Activated CD8-positive, alpha-beta memory T cell treated with anti-CD3 and anti-CD28 coated beads for 48 hours (primary cell): ENCODE results near the gene TLDC2.
"Not testable (repeated sequence)": the region's sequence is repeated elsewhere in the genome, so short reads cannot be mapped to it uniquely, and the experiment has no call there.

Source experiments
- DNase-seq, 3 experiments: peaks; one replicate each; pipeline ENCODE4 v3.0.0-alpha.2; 2020; ENCODE audit warnings: low read depth in 2 of 3, low spot score in 2 of 3

Gene TLDC2

DNA sequence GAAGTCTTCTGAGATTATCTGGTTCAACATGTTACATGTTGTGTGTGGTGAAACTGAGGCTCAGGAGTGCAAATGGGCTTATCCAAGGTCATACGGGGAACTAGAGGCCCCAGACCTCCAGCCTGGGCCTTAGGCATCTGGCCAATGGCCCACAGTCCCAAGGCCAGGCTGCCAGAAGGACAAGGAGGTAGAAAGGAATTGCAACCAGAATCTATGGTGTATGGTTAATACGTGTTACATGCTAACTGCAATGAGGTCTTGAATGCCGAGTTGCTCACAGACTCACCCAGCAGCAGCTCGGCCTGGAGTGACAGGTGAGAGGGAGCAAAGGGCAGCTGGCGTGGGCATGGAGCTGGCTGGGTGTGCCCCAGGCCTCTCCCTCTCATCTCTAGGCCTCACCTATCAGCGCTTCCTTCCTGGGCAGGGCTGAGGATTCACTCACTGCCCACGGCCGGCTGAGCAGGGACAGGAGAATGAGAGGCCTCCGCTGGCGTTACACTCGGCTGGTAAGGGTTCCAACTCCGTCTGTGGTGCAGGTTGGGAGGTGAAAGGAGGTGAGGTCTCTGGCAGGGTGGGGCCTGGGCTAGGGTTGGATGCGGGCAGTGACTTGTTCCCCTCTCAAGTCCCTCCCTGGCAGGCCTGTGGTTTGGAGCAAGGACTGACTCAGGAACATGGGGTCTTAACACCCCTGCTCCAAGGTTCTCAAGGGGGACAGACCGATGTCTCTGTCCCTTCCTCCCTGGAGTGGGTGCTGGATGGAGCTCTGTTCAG, at the start of gene TLDC2:
Gene TLDC2, plus strand, starts transcription at position 437 of the 771 bp plus-strand sequence. Its CDS starts 37 bp downstream, at position 474.
- DNase-seq = no peak

DNA sequence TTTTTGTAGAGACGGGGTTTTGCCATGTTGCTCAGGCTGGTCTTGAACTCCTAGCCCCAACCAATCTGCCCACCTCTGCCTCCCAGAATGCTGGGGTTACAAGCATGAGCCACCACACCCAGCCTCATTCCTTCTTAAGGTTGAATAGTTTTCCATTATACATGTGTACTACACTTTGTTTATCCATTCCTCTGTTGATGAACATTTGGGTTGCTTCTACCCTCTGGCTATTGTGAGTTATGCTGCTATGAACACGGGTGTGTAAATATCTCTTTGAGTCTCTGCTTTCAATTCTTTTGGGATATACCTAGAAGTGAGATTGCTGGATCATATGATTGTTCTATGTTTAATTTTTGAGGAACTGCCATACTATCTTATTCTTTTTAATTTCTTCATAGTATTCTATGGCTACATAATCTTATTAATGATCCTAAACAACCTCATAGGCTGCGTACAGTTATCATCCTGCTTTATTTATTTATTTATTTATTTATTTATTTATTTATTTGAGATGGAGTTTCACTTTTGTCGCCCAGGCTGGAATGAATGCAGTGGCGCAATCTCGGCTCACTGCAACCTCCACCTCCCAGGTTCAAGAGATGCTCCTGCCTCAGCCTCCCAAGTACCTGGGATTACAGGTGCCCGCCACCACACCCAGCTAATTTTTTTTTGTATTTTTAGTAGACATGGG, 49.2 kb upstream of the TLDC2 start:
- DNase-seq = no peak

DNA sequence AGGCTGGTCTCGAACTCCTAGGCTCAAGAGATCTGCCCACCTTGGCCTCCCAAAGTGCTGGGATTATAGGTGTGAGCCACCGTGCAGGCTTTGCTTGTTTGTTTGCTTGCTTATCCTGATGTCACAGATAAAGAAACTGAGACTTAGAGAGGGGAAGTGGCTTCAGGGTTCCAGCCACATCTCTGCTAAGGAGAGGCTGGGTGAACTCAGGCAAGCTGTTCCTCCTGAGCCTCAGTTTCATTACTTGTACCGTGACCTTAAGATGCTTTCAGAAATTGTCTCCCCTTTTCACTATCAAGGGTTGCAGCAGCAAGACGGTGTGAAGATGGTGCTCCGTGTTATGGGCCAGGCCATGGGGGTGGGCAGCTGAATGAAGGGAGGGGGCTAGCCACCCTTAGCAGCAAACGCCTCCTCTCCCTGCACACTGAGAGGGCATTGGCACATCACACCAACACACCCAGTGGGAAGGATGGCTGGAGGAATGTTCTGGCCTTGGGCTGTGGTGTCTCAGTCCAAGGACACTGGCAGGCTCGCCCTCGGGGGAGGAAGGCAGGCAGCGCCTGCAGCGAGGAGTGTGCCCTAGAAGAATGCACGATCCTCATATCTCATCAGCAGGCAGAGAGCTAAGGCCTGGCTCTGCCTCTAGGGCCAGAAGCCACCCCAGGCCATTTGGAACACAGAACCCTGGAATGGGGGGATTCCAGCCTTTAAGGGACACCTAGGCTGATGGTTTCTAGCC, 48.2 kb upstream of the TLDC2 start:
- DNase-seq = no peak

DNA sequence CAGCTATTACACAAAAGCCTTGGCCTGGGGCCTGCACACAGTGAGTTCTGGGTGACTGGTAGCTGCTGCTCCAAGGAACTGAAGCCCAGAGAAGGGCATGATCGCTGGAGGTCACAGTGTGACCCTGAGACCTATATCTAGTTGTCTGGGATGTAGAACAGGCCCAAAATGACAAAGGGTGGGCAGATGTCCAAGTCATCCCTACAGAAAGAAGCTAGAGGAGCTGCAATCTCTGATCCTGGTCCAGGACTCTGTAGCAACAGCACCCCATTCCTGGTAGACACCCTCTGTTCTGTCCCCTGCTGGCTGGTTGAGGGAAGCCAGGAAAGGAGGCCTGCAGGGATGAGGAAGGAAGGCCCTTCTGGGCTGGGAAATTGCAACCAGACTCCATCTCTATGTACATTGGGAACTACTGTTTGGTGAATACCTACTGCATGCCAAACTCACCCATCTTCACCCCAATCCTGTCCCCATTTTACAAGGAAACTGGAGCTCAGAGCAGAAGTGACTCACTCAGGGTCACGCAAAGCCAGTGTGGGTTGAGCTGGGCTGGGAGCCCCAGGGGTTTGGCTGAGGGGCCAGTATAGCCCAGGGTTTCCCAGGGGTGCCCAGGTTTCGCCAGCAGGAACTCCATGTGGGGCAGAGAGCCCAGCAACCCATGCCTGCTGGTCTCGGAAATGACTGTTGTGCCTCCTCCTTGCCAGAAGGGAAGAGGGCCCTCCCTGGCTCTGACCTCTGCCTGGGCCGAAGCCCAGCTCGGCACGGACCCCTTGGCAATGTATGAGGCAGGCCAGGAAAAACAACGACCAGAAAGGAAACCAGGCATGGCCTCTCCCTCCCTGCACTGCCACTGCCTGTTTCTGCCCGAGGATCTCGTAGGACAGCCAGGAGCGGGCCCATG, 44.9 kb upstream of the TLDC2 start:
- DNase-seq = no peak

DNA sequence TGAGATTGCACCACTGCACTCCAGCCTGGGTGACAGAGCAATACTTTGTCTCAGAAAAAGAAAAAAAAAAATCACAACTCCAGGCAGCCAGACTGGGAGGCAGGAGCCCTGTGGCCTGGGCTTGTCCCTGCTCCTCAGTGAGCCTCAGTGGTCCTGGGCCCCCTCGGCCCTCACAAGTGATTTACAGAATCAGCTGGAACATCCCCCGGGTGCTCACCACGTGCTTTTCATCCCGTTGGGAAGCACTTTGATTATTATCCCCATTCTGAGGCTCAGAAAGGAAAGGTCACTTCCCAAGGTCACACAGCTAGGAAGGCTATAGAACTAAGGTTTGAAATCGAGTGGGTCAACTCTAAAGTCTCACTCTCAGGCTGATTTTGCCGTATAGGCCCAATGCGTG, 43.1 kb upstream of the TLDC2 start:
- DNase-seq = no peak

DNA sequence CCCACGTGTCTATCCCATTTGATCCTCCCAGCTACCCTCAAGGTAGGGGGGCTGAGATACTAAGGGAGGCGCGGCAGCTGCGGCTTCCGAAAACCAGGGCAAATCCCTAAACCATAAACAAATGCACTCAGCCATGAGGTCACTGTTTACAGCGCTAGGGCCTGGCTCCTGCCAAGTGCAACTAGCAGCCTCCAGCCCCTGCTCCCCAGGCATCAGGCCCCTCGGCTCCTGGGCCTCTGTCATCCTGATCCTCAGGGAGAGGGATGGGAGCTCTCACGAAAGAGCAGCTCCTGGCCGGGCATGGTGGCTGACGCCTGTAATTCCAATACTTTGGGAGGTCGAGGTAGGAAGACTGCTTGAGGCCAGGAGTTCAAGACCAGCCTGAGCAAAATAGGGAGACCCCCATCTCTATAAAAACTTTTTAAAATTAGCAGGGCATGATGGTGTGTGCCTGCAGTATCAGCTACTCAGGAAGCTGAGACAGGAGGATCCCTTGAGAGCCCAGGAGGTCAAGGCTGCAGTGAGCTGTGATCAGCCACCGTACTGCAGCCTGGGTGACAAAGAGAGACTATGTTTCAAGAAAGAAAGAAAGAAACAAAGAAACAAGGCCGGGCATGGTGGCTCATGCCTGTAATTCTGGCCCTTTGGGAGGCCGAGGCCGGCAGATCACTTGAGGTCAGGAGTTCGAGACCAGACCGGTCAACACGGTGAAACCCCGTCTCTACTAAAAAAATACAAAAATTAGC, 42.5 kb upstream of the TLDC2 start:
- DNase-seq = no peak

DNA sequence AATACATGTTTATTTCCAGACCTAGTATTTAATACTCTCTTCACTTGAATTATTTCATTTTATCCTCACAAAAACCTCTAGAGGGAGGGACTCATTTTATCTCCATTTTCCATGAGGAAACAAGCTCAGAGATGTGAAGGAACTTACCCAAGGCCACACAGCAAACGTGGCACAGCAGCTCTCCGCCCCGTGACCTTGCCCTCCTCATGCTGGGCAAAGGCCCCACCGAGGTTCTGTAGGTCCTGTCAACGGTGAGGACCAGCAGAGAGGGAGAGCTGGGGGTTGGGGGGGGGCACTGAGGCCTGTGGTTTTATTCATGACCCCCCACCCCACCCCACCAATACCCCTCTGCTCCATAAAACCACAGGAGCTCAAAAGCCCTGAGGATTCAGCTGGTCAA, 40.9 kb upstream of the TLDC2 start:
- no peak for DNase-seq

DNA sequence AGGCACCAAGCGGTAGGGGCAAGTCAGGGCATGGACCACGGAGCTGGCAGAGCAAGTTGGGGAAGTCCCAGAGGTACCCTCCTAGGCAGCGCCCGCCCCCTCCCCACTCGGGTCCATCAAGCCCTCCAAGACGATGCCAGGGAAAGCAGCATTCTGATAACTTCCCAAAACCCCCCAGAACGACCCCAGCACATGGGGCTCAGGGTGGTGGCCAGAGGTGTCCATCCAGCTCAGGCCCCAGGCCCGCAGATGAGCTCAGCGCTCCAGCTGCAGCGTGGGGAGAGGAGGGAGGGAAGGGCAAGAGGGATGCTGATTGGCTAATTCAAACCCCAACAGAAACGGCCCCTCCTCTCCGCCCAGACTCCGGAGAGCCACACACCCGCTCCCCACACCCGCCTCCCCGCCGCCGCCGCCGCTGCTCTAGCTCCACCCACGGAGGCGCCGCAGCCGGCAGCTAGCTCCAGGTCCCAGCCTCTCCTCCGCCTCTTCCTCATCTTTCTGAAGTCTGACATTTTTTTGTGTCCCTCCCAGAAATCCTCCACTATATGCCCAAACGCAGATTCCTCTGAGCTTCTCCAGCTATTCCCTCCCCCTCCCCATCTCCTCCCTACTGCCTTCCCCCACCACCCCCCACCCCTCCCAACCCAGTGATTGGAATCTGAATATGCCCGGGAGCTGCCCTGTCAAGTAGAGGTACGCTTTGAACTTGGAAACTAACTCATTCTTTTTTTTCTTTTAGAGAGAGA, 40.3 kb upstream of the TLDC2 start:
- peak; percentile 62 to 67 (median 64) for DNase-seq

DNA sequence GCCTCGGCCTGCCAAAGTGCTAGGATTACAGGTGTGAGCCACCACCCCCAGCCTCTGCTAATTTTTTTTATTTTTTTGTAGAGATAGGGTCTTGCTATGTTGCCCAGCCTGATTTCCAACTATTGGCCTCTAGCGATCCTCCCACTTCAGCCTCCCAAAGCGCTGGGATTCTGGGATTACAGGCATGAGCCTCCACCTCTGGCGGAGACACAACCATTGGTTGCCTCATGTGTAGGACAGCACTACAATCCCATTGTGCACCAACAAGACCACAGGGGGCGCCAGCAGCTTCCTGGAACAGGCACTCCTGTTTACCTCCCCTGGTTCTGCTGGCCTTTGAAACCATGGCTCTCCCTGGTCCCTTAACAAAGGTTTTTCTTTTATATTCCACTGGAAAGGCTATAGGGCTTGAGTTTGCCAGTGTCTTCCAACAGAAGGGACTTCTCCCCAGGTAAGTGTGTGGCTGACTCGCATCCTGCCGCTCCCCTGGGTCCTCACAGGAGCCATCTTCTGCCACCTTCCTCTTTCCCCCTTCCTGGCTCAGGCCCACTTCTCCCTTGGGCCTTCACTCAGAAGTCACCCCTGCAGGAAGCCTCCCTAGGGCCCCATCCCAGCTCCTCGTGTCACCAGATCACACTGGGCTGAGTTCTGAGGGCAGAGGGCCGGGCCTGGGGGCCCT, 39.2 kb upstream of the TLDC2 start:
- peak in 1 of 3 experiments; percentile 41 for DNase-seq

DNA sequence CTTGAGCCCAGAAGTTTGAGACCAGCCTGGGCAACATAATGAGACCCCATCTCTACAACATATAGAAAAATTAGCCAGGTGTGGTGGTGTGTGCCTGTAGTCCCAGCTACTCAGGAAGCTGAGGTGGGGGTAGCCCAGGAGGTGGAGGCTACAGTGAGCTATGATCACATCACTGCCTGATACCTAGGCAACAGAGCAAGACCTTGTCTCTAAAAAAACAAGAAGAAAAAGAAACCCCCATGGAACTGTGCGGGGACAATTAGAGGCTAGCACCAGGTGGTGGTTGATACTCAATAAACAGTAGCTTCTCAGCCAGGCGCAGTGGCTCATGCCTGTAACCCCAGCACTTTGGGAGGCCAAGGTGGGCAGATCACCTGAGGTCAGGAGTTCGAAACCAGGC, 37.6 kb upstream of the TLDC2 start:
- DNase-seq = not testable (repeated sequence)

DNA sequence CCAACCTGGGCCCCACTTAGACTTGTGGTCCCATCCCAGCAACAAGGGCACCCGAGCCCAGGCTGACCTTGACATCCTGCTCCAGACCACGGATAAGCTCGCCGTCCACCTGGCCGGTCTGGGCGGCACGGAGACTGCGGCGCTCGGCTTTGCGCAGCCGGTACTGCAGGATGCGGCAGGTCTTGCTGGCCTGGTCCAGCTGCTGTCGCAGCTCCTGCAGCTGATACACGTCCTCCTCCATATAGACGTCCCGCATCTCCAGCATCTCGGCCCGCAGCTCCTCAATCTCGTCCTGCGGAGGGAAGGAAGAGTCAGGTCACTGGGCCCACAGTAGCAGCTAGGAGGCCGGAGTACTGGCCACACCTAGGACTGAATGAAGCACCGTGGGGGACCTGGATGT, 36.8 kb upstream of the TLDC2 start:
- no peak for DNase-seq

DNA sequence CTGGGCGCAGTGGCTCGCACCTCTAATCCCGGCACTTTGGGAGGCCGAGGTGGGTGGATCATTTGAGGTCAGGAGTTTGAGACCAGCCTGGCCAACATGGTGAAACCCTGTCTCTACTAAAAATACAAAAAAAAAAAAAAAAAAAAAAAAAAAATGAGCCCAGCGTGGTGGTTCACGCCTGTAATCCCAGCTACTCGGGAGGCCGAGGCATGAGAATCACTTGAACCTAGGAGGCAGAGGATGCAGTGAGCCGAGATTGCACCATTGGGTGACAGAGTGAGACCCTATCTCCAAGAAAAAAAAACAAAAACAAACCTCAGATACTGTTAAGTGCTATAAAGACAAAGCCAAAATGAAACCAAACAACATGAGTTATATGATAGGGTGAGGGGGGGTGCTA, 34.9 kb upstream of the TLDC2 start:
- not testable (repeated sequence) for DNase-seq

DNA sequence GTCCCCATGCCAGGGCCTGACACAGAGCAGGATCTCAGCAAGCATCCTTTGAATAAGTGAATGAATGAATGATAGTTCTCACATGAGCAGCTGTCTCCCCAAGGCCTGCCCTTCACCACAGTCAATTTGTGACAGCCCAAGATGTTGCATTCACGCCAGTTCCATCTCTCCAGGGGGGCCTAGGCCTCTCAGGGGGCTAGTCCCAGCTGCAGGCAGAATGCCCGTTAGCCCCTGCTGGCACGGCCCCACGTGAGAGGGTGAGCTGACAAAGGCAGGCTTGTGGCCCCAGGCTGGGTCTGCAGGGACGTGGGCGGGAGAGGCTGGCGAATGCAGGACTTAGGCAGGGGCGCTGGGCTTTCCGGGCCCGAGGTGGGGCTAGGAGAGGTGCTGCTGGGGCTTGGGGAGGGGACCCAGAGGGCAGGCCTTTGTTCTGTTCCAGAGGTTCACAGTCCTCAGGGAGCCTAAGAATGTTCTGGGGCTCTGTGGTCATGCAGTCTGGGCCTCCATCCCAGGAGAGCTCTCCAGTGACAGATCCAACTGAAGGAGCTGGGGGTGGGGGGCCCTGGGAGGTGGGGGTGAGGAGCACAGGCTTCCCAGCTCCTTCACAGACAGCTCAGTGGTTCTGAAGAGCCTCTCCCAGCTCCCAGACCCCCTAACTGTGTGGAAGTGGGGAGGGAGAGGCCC, 30.5 kb upstream of the TLDC2 start:
- no peak for DNase-seq

DNA sequence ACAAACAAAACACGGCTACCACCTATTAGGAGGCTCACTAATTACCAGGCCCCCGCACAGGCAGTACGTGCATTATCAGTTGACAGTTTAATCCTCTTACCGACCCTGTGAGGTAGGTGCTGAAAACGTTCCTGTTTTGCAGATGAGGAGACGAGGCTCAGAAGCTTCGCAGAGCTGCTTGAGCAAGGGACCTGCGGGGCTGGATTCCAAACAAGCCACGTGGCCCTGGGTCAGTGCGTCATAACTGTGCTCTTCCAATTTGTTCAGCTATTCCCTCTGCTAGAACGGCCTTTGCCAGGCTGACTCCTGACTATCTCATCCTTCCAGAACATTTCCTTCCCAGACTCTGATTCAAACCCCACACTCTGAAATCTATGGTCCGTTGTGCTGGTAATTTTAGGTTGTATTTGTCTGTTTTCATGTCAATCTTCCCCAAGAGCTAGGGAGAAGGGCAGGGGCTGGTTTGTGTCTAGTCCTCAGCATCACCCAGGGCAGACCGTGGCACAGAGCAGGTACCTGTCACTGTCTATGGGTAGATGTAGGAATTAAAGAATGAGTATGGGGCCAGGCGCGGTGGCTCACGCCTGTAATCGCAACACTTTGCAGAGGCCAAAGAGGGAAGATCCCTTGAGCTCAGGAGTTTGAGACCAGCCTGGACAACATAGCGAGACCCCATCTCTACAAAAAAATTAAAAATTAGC, 28.8 kb upstream of the TLDC2 start:
- no peak for DNase-seq

DNA sequence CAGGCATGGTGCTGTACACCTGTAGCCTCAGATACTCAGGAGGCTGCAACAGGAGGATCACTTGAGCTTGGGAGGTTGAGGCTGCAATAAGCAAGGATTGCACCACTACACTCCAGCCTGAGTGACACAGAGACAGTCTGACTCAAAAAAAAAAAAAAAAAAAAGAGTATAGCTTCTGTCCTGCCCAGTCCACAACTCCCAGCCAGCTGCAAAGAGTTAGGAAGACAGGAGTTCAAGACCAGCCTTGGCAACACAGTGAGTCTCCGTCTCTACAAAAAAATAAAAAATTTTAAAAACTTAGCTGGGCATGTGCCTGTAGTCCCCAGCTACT, 28.3 kb upstream of the TLDC2 start:
- no peak for DNase-seq

DNA sequence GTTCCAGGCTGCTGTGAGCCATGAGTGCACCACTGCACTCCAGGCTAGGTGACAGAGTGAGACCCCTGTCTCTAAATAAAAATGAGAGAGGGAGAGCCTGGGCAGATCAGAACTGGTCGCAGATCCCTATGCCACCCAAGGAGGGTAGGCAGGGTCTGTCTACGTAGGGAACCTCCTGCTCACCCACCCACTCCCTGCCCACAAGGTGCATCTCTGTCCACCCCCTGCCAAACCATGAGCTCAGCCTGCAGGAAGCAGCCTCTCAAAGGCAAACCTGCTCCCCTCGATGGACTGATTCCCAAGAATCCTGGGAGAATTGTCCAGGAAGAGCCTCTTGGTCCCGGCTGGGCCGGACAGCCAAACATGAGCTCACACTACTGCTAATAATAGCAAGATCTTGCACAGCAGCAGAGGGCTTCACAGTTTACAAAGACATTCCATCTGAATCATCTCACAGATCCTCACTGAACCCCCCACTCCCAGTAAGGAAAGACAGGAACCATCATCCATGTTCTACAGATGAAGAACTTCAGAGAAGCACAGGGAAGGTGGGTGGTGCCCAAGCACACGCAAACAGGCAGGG, 27.8 kb upstream of the TLDC2 start:
- no peak for DNase-seq

DNA sequence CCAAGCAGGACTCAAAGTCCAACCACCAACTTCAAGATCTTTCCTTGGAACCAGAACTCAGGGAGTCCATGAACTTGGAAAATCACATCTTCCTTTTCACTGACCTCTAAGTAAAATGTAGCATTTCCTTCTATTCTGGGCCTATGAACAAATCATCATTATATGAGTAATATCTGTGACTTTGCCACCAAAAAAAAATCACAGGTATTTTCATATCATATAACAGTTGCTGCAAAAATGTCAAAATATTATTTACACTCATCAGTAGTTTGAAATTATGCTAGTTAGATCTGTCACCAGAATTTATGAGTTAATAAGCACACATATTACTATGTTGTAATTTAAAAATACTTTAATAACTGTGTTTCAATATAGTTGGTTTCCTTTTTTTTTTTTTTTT, 27.3 kb upstream of the TLDC2 start:
- DNase-seq = no peak
